ENCODE results near the gene OSBPL9.

Gene OSBPL9

GRCh38 chr1:51829058-51829457 is 212.2 kb downstream of the OSBPL9 start:
- Mint-ChIP-seq H3K36me3 (ENCODE audit: low read depth) (peaks cover 34% of the 10 kb centered on the region), H3K9me3 (no peaks in the 10 kb centered on the region)

GRCh38 chr1:51833700-51834099 is 216.8 kb downstream of the OSBPL9 start:
- DNase-seq (ENCODE audit: low spot score): no peak
- no peak overlapping the region for H3K4me3 Mint-ChIP-seq

More at GRCh38 chr1:51829058-51829457, 212.2 kb downstream of the OSBPL9 start:
- Mint-ChIP-seq H3K27me3 (ENCODE audit: low read depth) (no peaks in the 10 kb centered on the region), H3K4me3 (no peak overlapping the region), H3K4me1 (ENCODE audit: low read depth) (peaks cover 2% of the 10 kb centered on the region), H3K27ac (no peak overlapping the region)
- no peak for DNase-seq (ENCODE audit: low spot score)

GRCh38 chr1:51837243-51837642 is 220.4 kb downstream of the OSBPL9 start:
- Mint-ChIP-seq H3K36me3 (ENCODE audit: low read depth) (peaks cover 39% of the 10 kb centered on the region), H3K4me1 (ENCODE audit: low read depth) (peaks cover 19% of the 10 kb centered on the region), H3K27ac (no peak overlapping the region), H3K9me3 (no peaks in the 10 kb centered on the region), H3K4me3 (no peak overlapping the region), H3K27me3 (ENCODE audit: low read depth) (no peaks in the 10 kb centered on the region)
- no peak for DNase-seq (ENCODE audit: low spot score)

More at GRCh38 chr1:51833700-51834099, 216.8 kb downstream of the OSBPL9 start:
- no peaks in the 10 kb centered on the region for H3K27me3 Mint-ChIP-seq (ENCODE audit: low read depth)
- no peaks in the 10 kb centered on the region for H3K9me3 Mint-ChIP-seq
- H3K27ac Mint-ChIP-seq: no peak overlapping the region
- H3K4me1 Mint-ChIP-seq (ENCODE audit: low read depth): peaks cover 5% of the 10 kb centered on the region
- H3K36me3 Mint-ChIP-seq (ENCODE audit: low read depth): peaks cover 42% of the 10 kb centered on the region

Measured in T-helper 2 cell treated with Interferon-gamma antibody and Interleukin-4, amounts not matched to agents 5 μg/mL and 100 μg/mL, for 36 hours (primary cell).